ENCODE measurements around the gene TTC19.
"Not testable (repeated sequence)": the region's sequence is repeated elsewhere in the genome, so short reads cannot be mapped to it uniquely, and the experiment has no call there.

Gene TTC19

GRCh38 chr17:15973016-15973415, 26.6 kb upstream of the TTC19 start:
- DNase-seq (ENCODE audit: low read depth): no peak

- DNase-seq (ENCODE audit: low read depth): no peak
These were observed 25.8 kb upstream of the TTC19 start for GRCh38 chr17:15973834-15974233.

- no peak for DNase-seq (ENCODE audit: low read depth)
These were observed 21.7 kb upstream of the TTC19 start for GRCh38 chr17:15977894-15978293.

GRCh38 chr17:15978606-15979005, 21.0 kb upstream of the TTC19 start:
- no peak for DNase-seq (ENCODE audit: low read depth)

- not testable (repeated sequence) for DNase-seq (ENCODE audit: low read depth)
These were observed 20.6 kb upstream of the TTC19 start for GRCh38 chr17:15979013-15979412.

GRCh38 chr17:15981208-15981607, 18.4 kb upstream of the TTC19 start:
- no peak for DNase-seq (ENCODE audit: low read depth)

- no peak for DNase-seq (ENCODE audit: low read depth)
These were observed 17.7 kb upstream of the TTC19 start for GRCh38 chr17:15981646-15982580.

- no peak for DNase-seq (ENCODE audit: low read depth)
These were observed 3.3 kb upstream of the TTC19 start for GRCh38 chr17:15996322-15996721.

- no peak for DNase-seq (ENCODE audit: low read depth)
These were observed 1.5 kb upstream of the TTC19 start for GRCh38 chr17:15998031-15998562.

GRCh38 chr17:15999974-16000827, 577 bp downstream of the TTC19 start:
- peak; percentile 29 for DNase-seq (ENCODE audit: low read depth)

- DNase-seq (ENCODE audit: low read depth): no peak
These were observed 1.7 kb downstream of the TTC19 start for GRCh38 chr17:16001226-16001897.

GRCh38 chr17:16002708-16003260, 3.2 kb downstream of the TTC19 start:
- no peak for DNase-seq (ENCODE audit: low read depth)

- no peak for DNase-seq (ENCODE audit: low read depth)
These were observed 4.2 kb downstream of the TTC19 start for GRCh38 chr17:16003841-16004240.

- no peak for DNase-seq (ENCODE audit: low read depth)
These were observed 6.0 kb downstream of the TTC19 start for GRCh38 chr17:16005636-16006035.

- DNase-seq (ENCODE audit: low read depth): no peak
These were observed 7.8 kb downstream of the TTC19 start for GRCh38 chr17:16007439-16007838.

- no peak for DNase-seq (ENCODE audit: low read depth)
These were observed 14.4 kb downstream of the TTC19 start for GRCh38 chr17:16013943-16014407.

- no peak for DNase-seq (ENCODE audit: low read depth)
These were observed 19.7 kb downstream of the TTC19 start for GRCh38 chr17:16019347-16019746.

GRCh38 chr17:16023881-16024280, 24.3 kb downstream of the TTC19 start:
- no peak for DNase-seq (ENCODE audit: low read depth)

- no peak for DNase-seq (ENCODE audit: low read depth)
These were observed 25.6 kb downstream of the TTC19 start for GRCh38 chr17:16025202-16025601.

GRCh38 chr17:16026895-16027294, 27.3 kb downstream of the TTC19 start:
- no peak for DNase-seq (ENCODE audit: low read depth)

GRCh38 chr17:16027708-16028584, 28.3 kb downstream of the TTC19 start:
- no peak for DNase-seq (ENCODE audit: low read depth)
